Ascending aorta (tissue), 2 donors: Measurements from ENCODE around the gene MAPK4. TPM values are rescaled to one million over a fixed set of nuclear protein-coding genes. Genes with fewer than 3 reads are reported as not detected.
A peak's percentile ranks its signal among the peaks of the same experiment; 100 is the strongest.

Experiments
- DNase-seq, 2 donors: peaks; one replicate each; pipeline ENCODE4 v3.0.0-alpha.2; 2019; ENCODE audit warnings: low spot score in 2 of 2
- H3K27ac ChIP-seq, 2 donors: fragments of 200-600 bp; sonication (generic); one replicate each; pipeline ENCODE4 v1.5.1; 2016 to 2017; ENCODE audit warnings: mild to moderate bottlenecking in 1 of 2
- H3K27me3 ChIP-seq: fragments of 200-600 bp; sonication (generic); one replicate; pipeline ENCODE4 v1.5.1; 2017
- H3K36me3 ChIP-seq, 2 donors: fragments of 200-600 bp; sonication (generic); one replicate each; pipeline ENCODE4 v1.5.1; 2016
- H3K4me1 ChIP-seq, 2 donors: fragments of 200-600 bp; sonication (generic); one replicate each; pipeline ENCODE4 v1.5.1; 2016 to 2017; ENCODE audit warnings: mild to moderate bottlenecking in 1 of 2
- H3K4me3 ChIP-seq, 2 donors: fragments of 200-600 bp; sonication (generic); one replicate each; pipeline ENCODE4 v1.5.1; 2016 to 2017; ENCODE audit warnings: mild to moderate bottlenecking in 1 of 2
- H3K9me3 ChIP-seq, 2 donors: fragments of 200-600 bp; sonication (generic); one replicate each; pipeline ENCODE4 v1.5.1; 2016
- CTCF ChIP-seq, 3 experiments: fragments of 200-600 bp in 2 of 3; fragments of 450-650 bp in 1 of 3; sonication (generic) in 2 of 3; IDR thresholded peaks; one replicate each; pipeline ENCODE4 v1.5.1; 2016 to 2019; ENCODE audit warnings: antibody characterized with exemption in 3 of 3, mild to moderate bottlenecking in 1 of 3, moderate library complexity in 1 of 3
- intact Hi-C: fragments of 100-400 bp; cut with DNase I; formaldehyde crosslinking; loops from one replicate; pipeline ENCODE4 v1.15.1; 2023
- total RNA-seq: library from RNA; depleted of rRNA; stranded (reverse); fragments of >200 nt; gene quantifications from one replicate; pipeline ENCODE4 v1.1.0, GENCODE V29; 2016

MAPK4 gene
- total RNA-seq, 1 donor from 2014 or later = 1.2 TPM

- H3K4me3 ChIP-seq = no peak overlapping the region
- intact Hi-C loops = no loop called here
- no peak overlapping the region for H3K27ac ChIP-seq
- no peaks in the 10 kb centered on the region for H3K36me3 ChIP-seq
- H3K27me3 ChIP-seq = no peaks in the 10 kb centered on the region
- H3K9me3 ChIP-seq = no peaks in the 10 kb centered on the region
- no peak for DNase-seq
- H3K4me1 ChIP-seq = no peaks in the 10 kb centered on the region
- no peak for TF ChIP-seq CTCF (IDR thresholded peaks at IDR 0.05)
These were observed 50.5 kb downstream of the MAPK4 start for GRCh38 chr18:50610349-50610748.

- intact Hi-C loops = no loop called here
These were observed 51.6 kb downstream of the MAPK4 start for GRCh38 chr18:50611529-50611941.

GRCh38 chr18:50614838-50615237 lies 55.0 kb downstream of the MAPK4 start:
- H3K27ac ChIP-seq = no peak overlapping the region
- no peaks in the 10 kb centered on the region for H3K27me3 ChIP-seq
- no peaks in the 10 kb centered on the region for H3K36me3 ChIP-seq
- intact Hi-C loops = loop anchor here (5.0 kb wide), 1 partner anchor 53 kb away; the partner anchor contains the start of gene MAPK4
- DNase-seq = peak in 1 of 2 donors; percentile 70
- H3K9me3 ChIP-seq = no peaks in the 10 kb centered on the region
- no peak for TF ChIP-seq CTCF (IDR thresholded peaks at IDR 0.05)
- H3K4me3 ChIP-seq = no peak overlapping the region
- H3K4me1 ChIP-seq = no peaks in the 10 kb centered on the region

More at GRCh38 chr18:50611529-50611941, 51.6 kb downstream of the MAPK4 start:
- H3K4me1 ChIP-seq = no peaks in the 10 kb centered on the region
- no peak overlapping the region for H3K27ac ChIP-seq
- H3K27me3 ChIP-seq = no peaks in the 10 kb centered on the region
- DNase-seq = no peak
- no peaks in the 10 kb centered on the region for H3K36me3 ChIP-seq
- H3K4me3 ChIP-seq = no peak overlapping the region
- H3K9me3 ChIP-seq = no peaks in the 10 kb centered on the region
- TF ChIP-seq CTCF (IDR thresholded peaks at IDR 0.05) = no peak

- Histone ChIP-seq H3K9me3 (no peaks in the 10 kb centered on the region), H3K27me3 (no peaks in the 10 kb centered on the region), H3K4me3 (no peak overlapping the region), H3K4me1 (peaks cover 0 to 9% of the 10 kb centered on the region in 2 donors), H3K36me3 (no peaks in the 10 kb centered on the region), H3K27ac (no peak overlapping the region)
- no peak for TF ChIP-seq CTCF (IDR thresholded peaks at IDR 0.05)
- intact Hi-C loops = loop anchor here (5.0 kb wide), 1 partner anchor 54 kb away; the partner anchor contains the start of gene MAPK4
- no peak for DNase-seq
These were observed 56.7 kb downstream of the MAPK4 start for GRCh38 chr18:50616484-50617048.

- no peaks in the 10 kb centered on the region for H3K27me3 ChIP-seq
- H3K4me3 ChIP-seq = no peak overlapping the region
- DNase-seq = peak in 1 of 2 donors; percentile 80
- no peaks in the 10 kb centered on the region for H3K36me3 ChIP-seq
- no peak for TF ChIP-seq CTCF (IDR thresholded peaks at IDR 0.05)
- H3K27ac ChIP-seq = peak overlapping the region; percentile 43 to 72
- no peaks in the 10 kb centered on the region for H3K9me3 ChIP-seq
- H3K4me1 ChIP-seq = peaks cover 0 to 17% of the 10 kb centered on the region in 2 donors
- intact Hi-C loops = loop anchor here (5.0 kb wide), 2 partner anchors 37 to 58 kb away; partner anchors contain the start of gene MAPK4
These were observed 60.0 kb downstream of the MAPK4 start for GRCh38 chr18:50619861-50620275.
